T-helper 17 cell (primary cell): ENCODE results near the gene COLQ. TPM values are rescaled to one million over a fixed set of nuclear protein-coding genes. Genes with fewer than 3 reads are reported as not detected.

ENCODE experiments used
- ATAC-seq: fragments of 150-1000 bp; cut with Tn5 transposase; 2 replicates; pipeline ENCODE4 v1.10.0; 2021; ENCODE audit warnings: mild to moderate bottlenecking, moderate library complexity
- DNase-seq, 3 donors: peaks; one replicate each; pipeline versions ENCODE4 v3.0.0 to v3.0.0-alpha.2; 2020 to 2021
- H3K9me3 ChIP-seq: one replicate; pipeline ENCODE4 v1.7.0; 2013; ENCODE audit warnings: low read length, mild to moderate bottlenecking; ENCODE audit not compliant: control insufficient read depth, poor library complexity, severe bottlenecking
- H3K27ac Mint-ChIP-seq: one replicate; pipeline ENCODE4 v1.8.0; 2022; ENCODE audit warnings: mild to moderate bottlenecking, moderate library complexity, mixed read lengths
- H3K27me3 Mint-ChIP-seq: one replicate; pipeline ENCODE4 v1.8.0; 2022; ENCODE audit warnings: mixed read lengths
- H3K36me3 Mint-ChIP-seq: one replicate; pipeline ENCODE4 v1.8.0; 2022; ENCODE audit warnings: low read depth, mixed read lengths
- H3K4me1 Mint-ChIP-seq: one replicate; pipeline ENCODE4 v1.8.0; 2022; ENCODE audit warnings: mild to moderate bottlenecking, mixed read lengths
- H3K4me3 Mint-ChIP-seq: one replicate; pipeline ENCODE4 v1.8.0; 2022; ENCODE audit warnings: mild to moderate bottlenecking, moderate library complexity, mixed read lengths
- total RNA-seq, 4 donors: library from RNA in 2 of 4; stranded (reverse) in 2 of 4; gene quantifications; one replicate each; pipeline ENCODE4 v1.2.3 and lab custom pipeline; 2022 to 2026

The COLQ gene
- total RNA-seq, 2 donors from 2014 or later = 10.8 to 11.1 TPM

DNA sequence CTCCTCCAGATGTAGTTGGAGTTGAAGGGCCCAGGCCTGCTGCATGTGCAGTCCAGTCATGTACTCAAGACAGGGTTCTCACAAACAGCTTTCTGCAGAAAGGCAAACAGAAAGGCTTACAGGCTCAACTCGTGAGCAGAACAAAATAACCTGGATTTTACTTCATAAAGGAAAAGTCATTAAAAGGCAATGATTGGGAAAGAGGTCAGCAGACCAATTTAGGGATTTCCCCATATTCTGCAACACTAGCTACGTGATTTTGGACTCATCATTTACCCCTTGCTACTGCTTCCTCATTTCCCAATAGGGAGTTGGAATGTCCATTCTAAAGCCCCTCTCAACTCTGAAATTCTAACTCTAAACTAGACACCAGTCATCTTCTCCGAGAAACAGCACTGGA lies 112.3 kb downstream of the COLQ start:
- no peak for ATAC-seq
- H3K9me3 ChIP-seq = no peaks in the 10 kb centered on the region
- H3K36me3 Mint-ChIP-seq = no peaks in the 10 kb centered on the region
- no peaks in the 10 kb centered on the region for H3K27me3 Mint-ChIP-seq
- no peak overlapping the region for H3K27ac Mint-ChIP-seq
- peaks cover 4% of the 10 kb centered on the region for H3K4me1 Mint-ChIP-seq
- no peak for DNase-seq
- H3K4me3 Mint-ChIP-seq = no peak overlapping the region

DNA sequence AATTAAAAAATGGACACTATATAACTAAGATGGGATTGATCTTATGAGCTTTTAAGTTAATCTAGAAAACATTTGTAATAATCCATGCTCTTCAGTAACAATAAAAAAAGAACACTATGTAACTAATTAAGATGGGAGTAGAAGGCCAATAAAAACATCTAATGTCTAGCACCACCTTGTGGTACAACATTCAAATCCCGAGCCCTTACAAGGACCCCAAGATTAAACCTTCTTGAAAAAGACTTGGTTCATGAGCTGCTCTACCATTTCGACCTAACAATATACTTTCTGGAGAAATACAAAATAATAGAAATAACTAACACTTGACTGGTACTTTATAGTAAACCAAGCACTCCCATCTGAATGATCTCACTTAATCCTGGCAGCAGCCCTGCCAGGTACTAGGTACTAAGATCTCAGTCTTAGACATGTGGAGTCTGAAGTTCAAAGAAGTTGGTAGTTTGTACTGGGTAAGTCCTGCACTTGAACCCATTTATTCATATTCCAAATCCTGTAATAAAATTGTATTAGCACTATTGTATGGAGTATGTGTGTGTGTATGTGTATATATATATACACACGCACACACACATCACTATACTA lies 116.0 kb downstream of the COLQ start:
- ATAC-seq (peak; percentile 75), DNase-seq (no peak)
- Mint-ChIP-seq H3K4me3 (no peak overlapping the region), H3K27ac (no peak overlapping the region), H3K27me3 (no peaks in the 10 kb centered on the region), H3K36me3 (no peaks in the 10 kb centered on the region), H3K4me1 (peaks cover 14% of the 10 kb centered on the region)
- no peaks in the 10 kb centered on the region for H3K9me3 ChIP-seq

DNA sequence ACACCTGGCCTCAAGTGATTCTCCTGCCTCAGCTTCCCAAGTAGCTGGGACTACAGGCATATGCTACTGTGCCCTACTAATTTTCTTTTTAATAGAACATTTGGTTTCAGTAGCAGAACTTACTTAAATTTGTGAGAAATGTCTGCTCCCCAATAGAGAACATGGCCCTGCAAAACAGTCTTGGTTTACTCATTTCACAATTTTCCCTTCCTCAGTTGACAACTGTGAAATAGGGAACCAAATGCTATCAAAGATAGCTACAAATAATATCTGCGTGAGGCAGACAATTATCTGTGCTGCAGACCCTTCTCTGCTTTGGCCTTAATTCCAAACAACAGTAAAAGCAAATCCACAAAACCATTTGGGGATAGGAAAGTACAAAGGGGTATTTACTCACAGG lies 116.7 kb downstream of the COLQ start:
- H3K4me3 Mint-ChIP-seq = no peak overlapping the region
- H3K27me3 Mint-ChIP-seq = no peaks in the 10 kb centered on the region
- no peaks in the 10 kb centered on the region for H3K9me3 ChIP-seq

DNA sequence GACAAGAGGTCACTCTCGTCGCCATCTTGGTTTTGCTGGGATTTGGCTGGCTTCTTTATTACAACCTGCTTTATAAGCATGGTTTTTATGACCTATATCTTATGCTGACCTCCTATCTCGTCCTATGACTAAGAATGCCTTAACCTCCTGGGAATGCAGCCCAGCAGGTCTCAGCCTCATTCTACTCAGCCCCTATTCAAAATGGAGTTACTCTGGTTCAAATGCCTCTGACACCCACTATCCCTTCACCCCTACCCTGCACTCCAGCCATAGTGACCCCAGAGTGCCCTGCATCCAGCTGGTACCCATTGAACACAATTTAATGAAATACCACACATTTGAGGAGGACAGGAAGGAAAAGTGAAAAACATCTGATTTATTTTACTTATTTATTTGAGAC lies 117.5 kb downstream of the COLQ start:
- no peaks in the 10 kb centered on the region for H3K9me3 ChIP-seq
- Mint-ChIP-seq H3K4me1 (peaks cover 29% of the 10 kb centered on the region), H3K4me3 (no peak overlapping the region), H3K27ac (no peak overlapping the region), H3K27me3 (no peaks in the 10 kb centered on the region), H3K36me3 (no peaks in the 10 kb centered on the region)
- DNase-seq (no peak), ATAC-seq (no peak)

More for the DNA sequence above, 116.7 kb downstream of the COLQ start:
- no peak overlapping the region for H3K27ac Mint-ChIP-seq
- DNase-seq = no peak
- ATAC-seq = no peak
- no peaks in the 10 kb centered on the region for H3K36me3 Mint-ChIP-seq
- peaks cover 21% of the 10 kb centered on the region for H3K4me1 Mint-ChIP-seq

DNA sequence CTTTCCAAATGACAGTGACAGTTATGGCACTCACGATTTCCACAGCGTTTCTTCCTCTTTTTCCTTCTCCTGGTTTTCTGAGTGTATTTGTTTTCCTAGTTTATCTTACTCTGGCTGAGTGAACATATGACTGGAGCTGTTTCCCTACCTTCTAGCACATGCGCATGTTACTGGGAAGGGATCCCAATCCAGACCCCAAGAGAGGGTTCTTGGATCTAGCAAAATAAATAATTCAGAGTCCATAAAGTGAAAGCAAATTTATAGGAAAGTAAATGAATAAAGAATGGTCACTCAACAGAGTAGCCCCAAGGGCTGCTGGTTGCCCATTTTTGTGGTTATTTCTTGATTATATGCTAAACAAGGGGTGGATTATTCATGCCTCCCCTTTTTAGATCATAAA lies 118.0 kb downstream of the COLQ start:
- ATAC-seq (no peak), DNase-seq (no peak)
- peaks cover 29% of the 10 kb centered on the region for H3K4me1 Mint-ChIP-seq
- H3K27me3 Mint-ChIP-seq = no peaks in the 10 kb centered on the region
- no peaks in the 10 kb centered on the region for H3K36me3 Mint-ChIP-seq
- H3K4me3 Mint-ChIP-seq = no peak overlapping the region
- H3K27ac Mint-ChIP-seq = no peak overlapping the region
- H3K9me3 ChIP-seq = no peaks in the 10 kb centered on the region

DNA sequence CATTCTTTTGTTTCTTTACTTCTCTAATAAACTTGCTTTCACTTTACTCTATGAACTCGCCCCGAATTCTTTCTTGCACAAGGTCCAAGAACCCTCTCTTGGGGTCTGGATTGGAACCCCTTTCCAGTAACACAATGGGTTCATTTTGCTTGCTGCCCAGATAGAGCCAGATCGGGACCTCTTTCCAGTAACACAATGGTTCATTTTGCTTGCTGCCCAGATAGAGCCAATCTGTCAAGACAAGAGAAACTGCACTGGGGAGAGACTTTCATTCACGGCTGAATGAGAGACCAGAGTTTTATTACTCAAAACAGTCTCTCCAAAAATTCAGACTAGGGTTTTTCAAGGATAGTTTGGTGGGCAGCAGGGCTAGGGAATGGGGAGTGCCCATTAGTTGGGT lies 119.6 kb downstream of the COLQ start:
- ATAC-seq (no peak), DNase-seq (no peak)
- H3K36me3 Mint-ChIP-seq = no peaks in the 10 kb centered on the region
- no peaks in the 10 kb centered on the region for H3K9me3 ChIP-seq
- no peak overlapping the region for H3K27ac Mint-ChIP-seq
- peak overlapping the region; percentile 41 for H3K4me3 Mint-ChIP-seq
- H3K4me1 Mint-ChIP-seq = peaks cover 30% of the 10 kb centered on the region
- H3K27me3 Mint-ChIP-seq = no peaks in the 10 kb centered on the region

Other genes starting within 250 kb of the COLQ start
- gene SH3BP5, start 189.1 kb downstream of the COLQ start, total RNA-seq = 10 to 100 TPM; 50.7 to 78.4 TPM
- 1 to 10 TPM; 6.5 to 8.6 TPM for gene METTL6, start 94.2 kb downstream of the COLQ start, total RNA-seq
- 10 to 100 TPM; 25.9 to 31.5 TPM for gene EAF1, start 94.1 kb downstream of the COLQ start, total RNA-seq
- gene HACL1, start 79.9 kb upstream of the COLQ start, total RNA-seq = 10 to 100 TPM; 34.4 to 41.0 TPM
- 10 to 100 TPM; 17.3 to 21.2 TPM for gene BTD, start 80.0 kb upstream of the COLQ start, total RNA-seq